NCI-H2227 (cell line): Measurements from ENCODE around the gene C1S.
"Not testable (repeated sequence)": the region's sequence is repeated elsewhere in the genome, so short reads cannot be mapped to it uniquely, and the experiment has no call there.

Source experiments
- DNase-seq: peaks from one replicate; lab custom pipeline; 2025; ENCODE audit not compliant: unreplicated experiment; lab: John Stamatoyannopoulos, UW

Gene C1S

DNA sequence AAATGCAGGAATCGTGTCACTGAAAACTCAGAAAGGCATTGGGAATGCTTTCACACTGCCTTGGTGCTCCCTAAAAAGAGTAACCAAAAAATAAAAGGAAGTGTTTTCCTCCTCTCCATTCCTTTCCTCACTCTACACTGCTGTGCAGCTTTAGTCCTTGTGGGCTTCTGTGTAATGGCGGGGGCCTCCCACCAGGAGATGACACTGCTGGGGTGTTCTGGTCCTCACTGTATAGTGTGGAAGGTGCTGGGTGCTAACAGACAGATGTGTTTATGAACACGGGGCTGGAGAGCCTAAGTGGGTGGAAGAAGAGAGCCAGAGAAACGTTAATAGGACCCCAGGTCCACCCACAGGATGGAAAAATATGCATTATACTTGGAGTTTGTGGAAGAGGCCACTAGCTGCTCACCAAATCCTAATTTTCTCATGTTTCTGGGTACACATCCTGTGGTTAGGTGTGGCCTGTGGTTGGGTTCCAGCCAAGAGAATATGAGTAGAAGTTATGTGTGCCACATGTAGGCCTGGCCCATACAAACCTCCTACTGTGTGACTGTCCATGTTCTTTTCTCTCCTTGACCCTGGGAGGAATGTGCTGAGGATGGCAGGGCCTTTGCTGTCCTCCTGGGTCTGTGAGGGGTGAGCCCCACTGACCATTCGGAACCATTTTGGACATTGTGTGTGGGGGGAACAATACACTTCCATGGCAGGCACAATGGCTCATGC is 14.0 kb upstream of the C1S start:
- DNase-seq, result no peak

DNA sequence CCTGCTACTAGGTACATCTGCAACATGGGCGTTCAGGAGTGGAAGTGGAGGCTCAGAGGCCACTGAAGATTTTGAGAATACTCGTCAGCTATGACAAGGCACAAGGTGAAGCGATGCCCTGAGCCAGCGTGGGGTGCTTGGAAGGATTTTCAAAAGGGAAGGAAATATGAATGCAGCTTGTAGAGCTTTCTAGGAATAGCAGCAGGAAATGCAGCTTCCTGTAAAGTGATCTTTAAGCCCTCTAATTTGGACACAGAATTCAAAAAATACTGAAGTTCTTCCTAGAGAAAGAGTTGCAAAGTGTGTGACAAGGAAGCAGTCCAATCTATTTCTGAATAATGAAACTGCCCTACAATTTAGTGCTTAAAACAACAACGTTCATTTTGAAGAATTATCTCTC is 13.2 kb upstream of the C1S start:
- DNase-seq, result no peak

DNA sequence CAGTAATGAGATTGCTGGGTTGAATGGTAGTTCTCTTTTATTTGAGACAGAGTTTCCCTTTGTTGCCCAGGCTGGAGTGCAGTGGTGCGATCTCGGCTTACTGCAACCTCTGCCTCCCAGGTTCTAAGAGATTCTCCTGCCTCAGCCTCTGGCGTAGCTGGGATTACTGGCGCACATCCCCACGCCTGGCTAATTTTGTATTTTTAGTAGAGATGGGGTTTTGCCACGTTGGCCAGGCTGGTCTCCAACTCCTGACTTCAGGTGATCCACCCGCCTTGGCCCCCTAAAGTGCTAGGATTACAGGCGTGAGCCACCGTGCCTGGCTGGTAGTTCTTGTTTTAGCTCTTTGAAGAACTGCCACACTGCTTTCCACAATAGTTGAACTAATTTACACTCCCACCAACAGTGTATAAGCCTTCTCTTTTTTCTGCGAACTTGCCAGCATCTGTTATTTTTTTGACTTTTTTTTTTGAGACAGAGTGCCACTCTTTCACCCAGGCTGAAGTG is 11.0 kb upstream of the C1S start:
- not testable (repeated sequence) for DNase-seq

DNA sequence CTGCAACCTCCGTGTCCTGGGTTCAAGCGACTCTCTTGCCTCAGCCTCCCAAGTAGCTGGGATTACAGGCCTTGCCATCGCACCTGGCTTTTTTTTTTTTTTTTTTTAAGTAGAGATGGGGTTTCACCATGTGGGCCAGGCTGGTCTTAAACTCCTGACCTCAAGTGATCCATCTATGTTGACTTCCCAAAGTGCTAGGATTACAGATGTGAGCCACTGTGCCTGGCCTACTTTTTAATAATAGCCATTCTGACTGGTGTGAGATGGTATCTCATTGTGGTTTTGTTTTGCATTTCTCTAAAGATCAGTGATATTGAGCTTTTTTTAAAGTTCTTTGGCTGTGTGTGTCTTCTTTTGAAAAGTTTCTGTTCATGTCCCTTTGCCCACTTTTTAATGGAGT is 10.5 kb upstream of the C1S start:
- DNase-seq, result not testable (repeated sequence)

DNA sequence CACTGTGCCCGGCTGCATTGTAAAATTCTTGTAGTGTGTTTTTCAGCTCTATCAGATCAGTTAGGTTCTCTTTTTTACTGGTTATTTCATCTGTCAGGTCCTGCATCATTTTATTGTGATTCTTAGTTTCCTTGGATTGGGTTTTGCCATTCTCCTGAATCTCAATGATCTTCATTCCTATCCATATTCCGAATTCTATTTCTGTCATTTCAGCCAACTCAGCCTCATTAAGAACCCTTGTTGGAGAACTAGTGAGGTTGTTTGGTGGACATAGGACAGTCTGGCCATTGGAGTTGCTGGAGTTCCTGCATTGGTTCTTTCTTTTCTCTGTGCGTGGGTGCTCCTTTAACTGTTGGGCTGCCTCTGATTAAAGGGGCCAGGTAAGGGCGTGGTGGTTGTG is 5.6 kb upstream of the C1S start:
- no peak for DNase-seq

DNA sequence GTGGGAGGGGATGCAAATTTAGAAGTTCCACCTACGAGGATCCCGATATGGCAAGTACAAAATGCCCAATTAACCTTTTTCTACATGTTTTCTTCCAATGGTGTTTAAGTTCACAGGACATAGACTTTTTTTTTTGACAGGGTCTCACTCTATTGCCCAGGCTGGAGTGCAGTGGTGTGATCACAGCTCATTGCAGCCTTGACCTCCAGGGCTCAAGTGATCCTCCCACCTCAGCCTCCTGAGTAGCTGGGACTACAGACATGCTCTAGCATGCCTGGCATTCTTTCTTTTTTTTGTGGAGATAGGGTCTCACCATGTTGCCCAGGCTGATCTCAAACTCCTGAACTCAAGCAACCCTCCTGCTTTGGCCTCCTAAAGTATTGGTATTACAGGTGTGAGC is 4.8 kb upstream of the C1S start:
- not testable (repeated sequence) for DNase-seq

DNA sequence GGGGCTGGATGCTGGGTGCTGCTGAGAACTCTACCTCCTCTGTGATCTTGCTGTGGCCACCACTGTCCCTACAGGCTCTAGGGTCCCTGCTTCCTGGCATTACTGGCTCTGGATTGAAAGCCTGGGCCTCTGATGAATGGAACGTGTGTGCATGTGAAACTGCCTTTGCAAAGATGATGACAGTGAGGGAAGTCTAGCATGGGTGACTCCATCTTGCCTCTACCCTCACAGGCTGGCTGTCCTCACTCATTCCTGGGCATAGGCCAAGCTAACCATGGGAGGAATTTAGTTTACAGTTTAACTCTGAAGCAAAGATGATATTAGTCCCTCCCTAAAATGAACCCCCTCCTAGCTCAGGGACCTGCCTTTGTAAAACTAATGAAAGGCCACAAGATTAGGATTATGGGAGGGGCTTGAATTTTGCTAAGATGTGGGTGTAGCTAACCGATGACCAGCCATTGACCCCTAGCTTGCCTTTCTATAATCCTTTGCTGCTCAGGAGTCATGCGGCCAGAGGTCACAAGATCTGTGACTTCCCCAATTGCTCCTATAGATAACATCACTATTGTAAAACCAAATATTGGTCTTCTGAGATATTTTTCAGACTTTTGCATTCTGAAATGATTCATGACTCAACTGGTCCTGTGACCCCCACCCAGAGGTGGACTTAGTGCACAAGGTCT is 2.2 kb upstream of the C1S start:
- no peak for DNase-seq

DNA sequence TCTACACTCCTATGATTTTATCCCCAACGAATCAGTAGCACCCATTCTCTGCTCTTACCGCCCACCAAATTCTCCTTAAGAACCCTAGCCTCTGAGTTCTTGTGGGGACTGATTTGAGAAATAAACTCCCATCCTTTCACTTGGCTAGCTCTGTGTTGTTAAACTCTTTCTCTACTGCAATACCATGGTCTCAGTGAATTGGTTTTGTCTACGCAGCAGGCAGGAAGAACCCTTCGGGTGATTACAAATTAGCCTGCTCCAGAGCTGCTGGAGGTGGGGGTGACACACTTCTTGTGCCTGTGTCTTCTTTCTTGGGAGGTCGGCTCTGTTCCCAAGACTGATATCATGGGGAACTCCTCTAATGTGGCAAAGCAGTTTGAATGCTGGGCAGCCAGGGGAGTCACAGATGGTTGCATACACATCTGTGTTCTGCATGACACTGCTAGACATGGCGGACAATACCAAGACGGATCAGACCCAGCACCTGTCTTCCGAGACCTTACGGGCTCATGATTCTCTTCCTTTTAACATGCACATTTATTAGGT is 1.6 kb upstream of the C1S start:
- no peak for DNase-seq

DNA sequence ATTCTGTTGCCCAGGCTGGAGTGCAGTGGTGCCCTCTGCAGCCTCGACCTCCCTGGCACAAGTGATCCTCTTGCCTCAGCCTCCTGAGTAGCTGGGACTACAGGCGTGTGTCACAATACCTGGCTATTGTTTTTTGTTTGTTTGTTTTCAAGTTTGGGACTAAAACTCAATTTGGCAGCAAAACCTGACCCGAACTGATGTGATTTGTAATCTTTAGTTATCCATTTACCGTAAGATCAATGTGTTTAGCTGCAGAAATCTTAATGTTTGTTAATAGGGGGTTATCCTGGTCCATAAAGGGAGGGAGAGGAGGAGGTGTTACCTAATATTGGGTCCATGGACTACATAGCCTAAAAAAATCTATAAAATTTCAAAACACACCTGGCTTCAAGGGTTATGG is 738 bp upstream of the C1S start:
- DNase-seq, result no peak

DNA sequence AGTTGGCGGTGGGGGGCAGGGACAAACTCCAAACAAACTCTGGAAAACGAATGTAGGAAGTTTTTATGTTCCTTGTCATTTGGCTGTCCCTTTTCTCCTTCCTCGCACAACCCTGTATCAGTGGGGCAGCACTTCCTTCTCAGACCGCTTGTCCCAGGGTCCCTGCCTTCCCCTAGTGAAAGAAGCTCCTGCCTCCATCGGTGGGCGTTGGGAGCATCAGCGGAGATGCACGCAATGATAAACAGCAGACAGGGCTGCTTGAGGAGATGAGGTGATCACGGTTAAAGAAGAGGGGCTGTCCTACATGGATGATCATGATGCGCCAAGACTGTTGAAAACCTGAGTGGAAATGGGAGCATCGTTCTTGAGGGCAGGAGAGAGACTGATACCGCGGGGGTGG is 620 bp downstream of the C1S start:
- DNase-seq, result no peak

DNA sequence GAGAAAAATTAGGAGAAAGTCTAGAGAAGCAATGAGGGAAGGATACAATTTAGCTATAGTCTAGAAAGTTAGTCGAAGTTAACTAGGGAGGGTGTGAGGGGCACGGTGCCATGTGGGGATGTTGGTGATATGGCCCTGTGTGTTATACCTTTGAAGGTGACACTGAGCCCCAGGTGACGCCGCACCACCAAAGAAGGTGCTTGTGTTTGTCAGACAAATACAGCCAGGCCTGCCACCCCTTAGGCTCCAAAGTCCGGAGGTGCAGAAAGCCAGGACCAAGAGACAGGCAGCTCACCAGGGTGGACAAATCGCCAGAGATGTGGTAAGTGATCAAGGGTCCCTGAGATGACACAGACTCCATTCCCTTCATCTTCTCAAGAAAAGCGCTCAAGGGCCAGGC is 1.1 kb downstream of the C1S start:
- DNase-seq, result no peak

DNA sequence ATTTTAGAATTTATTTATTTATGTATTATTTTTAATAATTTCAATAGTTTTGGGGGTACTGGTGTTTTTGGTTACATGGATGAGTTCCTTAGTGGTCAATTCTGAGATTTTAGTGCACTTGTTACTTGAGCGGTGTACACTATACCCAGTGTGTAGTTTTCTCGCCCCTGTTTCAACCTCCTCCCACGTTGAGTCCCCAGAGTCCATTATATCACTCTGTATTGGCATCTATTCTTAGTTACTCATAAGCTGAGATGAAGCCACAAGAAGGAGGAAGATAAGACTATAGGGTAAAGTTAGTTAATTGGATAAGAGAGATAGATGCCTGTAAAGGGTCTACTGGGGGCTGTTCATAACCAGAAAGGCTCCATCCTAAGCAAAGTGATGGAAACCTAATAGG is 4.0 kb downstream of the C1S start:
- no peak for DNase-seq

DNA sequence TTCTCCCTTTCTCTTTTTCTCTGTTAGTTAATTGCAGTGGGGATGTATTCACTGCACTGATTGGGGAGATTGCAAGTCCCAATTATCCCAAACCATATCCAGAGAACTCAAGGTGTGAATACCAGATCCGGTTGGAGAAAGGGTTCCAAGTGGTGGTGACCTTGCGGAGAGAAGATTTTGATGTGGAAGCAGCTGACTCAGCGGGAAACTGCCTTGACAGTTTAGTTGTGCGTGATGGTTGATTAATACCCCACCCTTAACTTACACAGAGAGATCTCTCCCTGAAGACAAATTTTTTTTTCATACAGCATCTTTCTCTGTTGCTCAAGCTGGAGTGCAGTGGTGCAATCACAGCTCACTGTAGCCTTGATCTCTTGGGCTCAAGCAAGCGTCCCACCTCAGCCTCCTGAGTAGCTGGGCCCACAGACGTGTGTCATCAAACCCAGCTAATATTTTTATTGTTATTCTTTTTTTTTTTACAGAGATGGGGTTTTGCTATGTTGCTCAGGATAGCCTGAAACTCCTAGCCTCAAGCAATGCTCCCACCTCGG is 4.6 kb downstream of the C1S start:
- no peak for DNase-seq

DNA sequence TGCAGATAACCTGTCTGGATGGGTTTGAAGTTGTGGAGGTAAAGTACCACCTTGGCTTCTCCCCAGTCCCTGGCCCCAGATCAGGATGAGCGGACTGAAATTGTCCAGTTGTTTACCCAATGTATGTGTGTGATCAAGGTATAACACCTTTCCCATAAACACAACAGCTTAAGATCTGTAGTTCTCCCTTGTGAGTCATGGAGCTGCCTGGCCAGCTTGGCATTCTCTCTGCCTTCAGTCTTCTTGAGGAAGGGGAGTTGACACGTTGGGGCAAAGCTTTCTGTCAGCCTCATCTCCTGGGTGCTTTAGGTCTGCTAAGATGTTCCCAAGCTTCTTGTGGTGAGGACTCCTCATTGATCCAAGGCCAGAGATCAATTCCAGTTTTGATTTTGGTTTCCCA is 6.1 kb downstream of the C1S start:
- DNase-seq, result no peak

DNA sequence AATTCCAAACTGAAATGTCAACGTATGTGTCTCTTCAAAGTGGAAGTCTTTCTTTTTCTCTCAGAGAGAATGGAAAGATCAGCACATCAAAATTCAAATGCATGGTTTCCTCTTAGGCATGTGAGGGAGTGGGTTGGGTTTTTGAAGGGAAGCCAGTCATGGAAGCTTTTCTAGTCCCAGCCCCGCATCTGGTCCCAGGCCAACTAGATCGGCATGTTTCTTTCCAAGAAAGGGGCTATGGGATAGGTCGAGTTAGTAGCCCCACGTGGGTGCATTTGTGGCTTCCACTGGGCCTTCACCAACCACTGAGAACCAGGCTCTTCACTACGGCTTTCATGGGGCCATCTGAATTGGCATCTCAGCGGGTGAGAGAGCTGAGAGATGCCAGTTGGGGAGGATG is 6.6 kb downstream of the C1S start:
- DNase-seq, result no peak

DNA sequence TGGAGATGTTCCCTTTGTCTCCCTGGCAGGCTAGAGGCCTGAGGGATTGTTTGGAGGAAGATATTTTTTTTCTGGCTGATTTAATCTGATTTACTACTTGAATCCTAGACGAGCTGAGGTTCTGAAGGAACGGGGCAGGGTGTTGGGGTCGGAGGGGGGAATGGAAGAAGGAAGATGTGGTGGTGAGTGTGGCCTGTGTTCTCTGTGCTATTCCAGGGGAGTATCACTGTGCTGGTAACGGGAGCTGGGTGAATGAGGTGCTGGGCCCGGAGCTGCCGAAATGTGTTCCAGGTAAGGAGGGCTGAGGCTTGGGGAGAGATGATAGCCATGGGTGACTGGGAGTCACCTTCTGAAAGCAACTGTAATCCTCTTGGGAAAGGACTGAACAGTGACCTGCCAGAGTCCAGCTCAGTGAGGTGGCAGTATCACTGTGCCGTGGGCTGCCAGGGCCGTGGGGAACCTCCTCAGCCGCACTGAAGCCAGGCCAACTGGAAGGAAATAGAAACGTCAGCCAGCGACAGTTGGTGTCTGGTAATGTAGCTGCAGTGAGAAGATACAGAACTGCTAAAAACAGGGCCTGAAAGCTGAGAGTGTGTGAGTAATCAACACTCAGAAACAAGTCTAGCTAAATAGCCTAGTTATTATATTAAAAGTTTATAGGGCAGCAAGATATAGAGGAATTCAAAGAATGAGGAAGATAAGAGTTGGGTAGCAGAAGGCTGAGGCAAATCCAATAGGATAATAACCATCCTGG is 7.9 kb downstream of the C1S start:
- DNase-seq, result no peak

DNA sequence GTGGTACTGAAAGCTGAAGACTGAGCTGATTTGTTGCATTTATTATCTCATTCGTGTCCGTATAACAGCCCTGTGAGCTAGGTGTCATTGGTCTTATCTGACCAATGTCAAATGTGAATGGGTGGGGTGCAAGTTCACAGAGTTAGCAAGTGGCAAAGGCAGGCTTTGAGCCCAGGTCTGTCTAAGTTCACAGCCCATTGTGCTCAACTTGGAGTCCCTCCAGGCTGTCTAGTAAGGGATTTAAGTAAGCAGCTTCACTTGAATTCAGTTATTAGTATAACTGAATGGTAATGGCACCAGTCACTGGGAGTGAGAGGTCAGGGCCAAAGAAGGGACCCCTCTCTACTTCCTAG is 8.5 kb downstream of the C1S start:
- no peak for DNase-seq

DNA sequence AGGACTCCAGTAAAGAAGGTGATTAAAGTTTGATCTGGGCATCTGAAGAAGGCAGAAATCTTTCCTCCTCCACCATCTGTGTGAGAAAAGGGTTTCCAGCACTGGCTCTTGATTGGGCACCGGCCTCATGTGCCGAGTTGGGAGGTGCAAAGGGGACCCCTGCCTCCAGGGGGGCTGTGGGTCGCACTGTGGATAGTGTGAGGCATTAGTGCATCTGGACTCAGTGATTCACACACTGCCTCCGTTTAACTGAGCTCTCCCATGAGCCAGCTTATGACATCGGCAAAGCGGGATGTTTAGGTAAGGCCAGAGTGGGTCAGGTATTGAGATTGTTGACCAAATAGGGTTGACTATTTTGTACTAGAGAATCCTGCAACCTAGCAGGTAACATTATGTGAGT is 8.9 kb downstream of the C1S start:
- no peak for DNase-seq

DNA sequence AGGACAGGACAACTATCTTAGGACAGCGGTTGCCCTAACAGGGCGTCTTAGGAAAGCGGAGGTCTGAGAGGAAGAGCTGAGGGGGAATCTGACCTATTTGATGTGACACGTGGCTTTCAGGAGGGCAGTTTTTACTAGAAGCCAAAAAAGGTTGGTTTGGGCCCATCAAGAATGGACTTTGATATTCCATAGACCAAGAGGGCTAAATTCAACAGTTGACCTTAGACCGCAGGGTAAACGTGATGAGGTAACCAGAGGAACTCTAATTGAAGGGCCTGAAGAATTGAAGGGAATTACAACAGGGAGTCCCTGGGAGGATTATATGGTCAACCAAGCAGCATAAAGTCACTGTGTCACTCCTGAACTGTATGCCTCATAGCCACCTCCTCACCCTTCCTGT is 11.5 kb downstream of the C1S start:
- no peak for DNase-seq

DNA sequence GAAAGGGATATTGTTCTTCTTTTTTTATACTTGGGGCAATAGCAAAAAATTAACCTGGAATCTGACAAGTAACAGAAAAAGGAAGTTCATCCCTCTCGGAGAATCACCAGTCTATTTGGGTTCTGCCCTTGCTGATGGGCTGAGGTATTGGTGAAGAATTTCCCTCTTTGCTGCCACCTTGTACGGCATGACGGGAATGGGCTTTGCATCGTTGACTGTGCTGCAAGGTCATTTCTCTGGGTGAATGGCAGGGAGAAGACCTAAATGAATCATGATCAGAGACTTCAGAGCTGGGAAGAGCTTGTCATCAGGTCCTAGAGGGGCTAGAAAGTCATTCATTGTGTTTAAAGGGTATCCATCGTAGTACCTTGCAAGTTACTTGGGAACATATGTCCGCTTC is 12.0 kb downstream of the C1S start:
- no peak for DNase-seq

DNA sequence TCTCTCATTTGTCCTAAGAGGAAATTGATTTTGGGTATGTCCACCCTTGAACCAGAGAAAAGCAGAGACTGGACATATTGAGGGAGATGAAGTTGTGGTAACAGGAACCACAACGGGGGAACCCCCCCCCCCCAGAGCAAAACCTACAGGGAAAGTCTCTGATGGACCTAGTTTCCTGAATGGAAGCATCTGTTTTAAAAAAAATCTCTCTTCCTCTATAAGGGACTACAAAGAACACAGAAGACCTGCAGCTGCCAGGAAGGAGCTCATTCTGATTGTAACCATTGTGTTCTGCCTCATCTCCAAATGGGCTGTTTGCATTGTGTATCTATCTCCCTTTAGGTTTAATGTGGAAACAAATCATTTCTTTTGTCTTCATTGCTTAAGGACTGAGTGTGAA is 13.4 kb downstream of the C1S start:
- DNase-seq, result no peak

DNA sequence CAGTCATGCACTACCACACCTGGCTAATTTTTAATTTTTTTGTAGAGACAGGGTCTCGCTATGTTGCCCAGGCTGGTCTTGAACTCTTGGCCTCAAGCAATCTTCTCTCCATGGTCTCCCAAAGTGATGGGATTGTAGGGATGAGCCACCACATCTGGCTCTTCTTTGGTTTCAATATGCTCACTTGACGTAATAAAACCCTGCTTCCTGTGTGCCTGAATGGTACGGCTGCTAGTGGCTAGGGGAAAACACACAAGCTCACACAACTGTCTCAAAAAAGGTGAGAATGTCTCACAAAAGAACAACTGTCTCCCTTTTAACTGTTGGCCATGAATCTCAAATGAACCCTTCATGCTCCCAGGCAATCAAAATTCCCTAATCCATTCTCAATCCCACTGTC is 15.0 kb downstream of the C1S start:
- DNase-seq, result no peak
